SU-DHL-6 (cell line): ENCODE results near the gene RFTN1.

ENCODE experiments used
- H2AFZ ChIP-seq: fragments of 200-600 bp; sonication (generic); 2 replicates; pipeline ENCODE4 v1.6.1; 2014; ENCODE audit warnings: low read depth, mild to moderate bottlenecking, moderate library complexity, mixed read lengths, antibody characterized with exemption, low read length; ENCODE audit not compliant: severe bottlenecking
- H3F3A ChIP-seq: fragments of 200-600 bp; shearing (Covaris generic); 2 replicates; pipeline ENCODE4 v1.6.0; 2016; ENCODE audit warnings: antibody characterized with exemption, mild to moderate bottlenecking; ENCODE audit not compliant: insufficient read depth
- H3K27ac ChIP-seq: fragments of 200-600 bp; sonication (generic); 2 replicates; pipeline ENCODE4 v1.5.1; 2016; ENCODE audit warnings: low read depth, mild to moderate bottlenecking, low read length, moderate library complexity, mixed read lengths
- H3K27me3 ChIP-seq: fragments of 200-600 bp; sonication (generic), shearing (Covaris generic); 2 replicates; pipeline ENCODE4 v1.6.0; 2014; ENCODE audit warnings: mild to moderate bottlenecking, low read length
- H3K36me3 ChIP-seq: fragments of 200-600 bp; sonication (generic); 2 replicates; pipeline ENCODE4 v1.6.1; 2014; ENCODE audit warnings: mild to moderate bottlenecking, low read length, mixed read lengths
- H3K4me2 ChIP-seq: fragments of 300-600, 200-600 bp; shearing (Covaris generic), sonication (generic); 2 replicates; pipeline ENCODE4 v1.6.0; 2014; ENCODE audit warnings: low read length, low read depth, mild to moderate bottlenecking; ENCODE audit not compliant: poor library complexity, severe bottlenecking
- H3K4me3 ChIP-seq: fragments of 200-600 bp; sonication (generic); 2 replicates; pipeline ENCODE4 v1.5.1; 2014; ENCODE audit warnings: antibody characterized with exemption, low read length, mild to moderate bottlenecking, mixed read lengths; ENCODE audit not compliant: insufficient read depth, poor library complexity, severe bottlenecking
- H3K79me2 ChIP-seq: fragments of 200-600 bp; sonication (generic); 2 replicates; pipeline ENCODE4 v1.6.1; 2014; ENCODE audit warnings: mild to moderate bottlenecking, low read length, moderate library complexity; ENCODE audit not compliant: insufficient read depth
- H3K9ac ChIP-seq: fragments of 200-600 bp; sonication (generic); 2 replicates; pipeline ENCODE4 v1.7.0; 2014; ENCODE audit warnings: mild to moderate bottlenecking, low read length
- H3K9me2 ChIP-seq: fragments of 200-600 bp; sonication (generic); replicated peaks from 2 replicates; pipeline ENCODE4 v1.6.1; 2014; ENCODE audit warnings: low read length; ENCODE audit not compliant: insufficient read depth
- H3K9me3 ChIP-seq: fragments of 200-600 bp; sonication (generic); 2 replicates; pipeline ENCODE4 v1.6.1; 2014; ENCODE audit warnings: low read length, mixed read lengths; ENCODE audit not compliant: insufficient read depth
- H4K20me1 ChIP-seq: fragments of 200-600 bp; sonication (generic); 2 replicates; pipeline ENCODE4 v1.6.1; 2014; ENCODE audit warnings: low read depth, mild to moderate bottlenecking, antibody characterized with exemption, low read length, moderate library complexity, mixed read lengths
- CTCF ChIP-seq: fragments of 200-600 bp; sonication (generic); IDR thresholded peaks from one replicate; pipeline ENCODE4 v1.5.1; 2017; ENCODE audit warnings: antibody characterized with exemption, mild to moderate bottlenecking, low read length, moderate library complexity; ENCODE audit not compliant: insufficient read depth, poor library complexity, severe bottlenecking
- EZH2phosphoT487 ChIP-seq: fragments of 200-600 bp; sonication (generic), shearing (Covaris generic); conservative IDR thresholded peaks from 2 replicates; pipeline ENCODE4 v1.6.1; 2018; ENCODE audit warnings: mild to moderate bottlenecking, antibody characterized with exemption, low read length, moderate library complexity, mixed read lengths

RFTN1 gene

GRCh38 chr3:16464511-16465148 is 48.9 kb downstream of the RFTN1 start:
- no peaks in the 10 kb centered on the region for H3K9me3 ChIP-seq
- H3K36me3 ChIP-seq: peaks cover 52% of the 10 kb centered on the region
- H3K9ac ChIP-seq: no peak overlapping the region
- H3K4me2 ChIP-seq: no peak overlapping the region
- no peaks in the 10 kb centered on the region; the same call in 1 of the 2 replicates for H4K20me1 ChIP-seq
- TF ChIP-seq CTCF: no peak
- TF ChIP-seq EZH2phosphoT487: no peak
- H3K27me3 ChIP-seq: no peaks in the 10 kb centered on the region
- no peaks in the 10 kb centered on the region for H3K9me2 ChIP-seq
- peak overlapping the region; percentile 56; the same call in 1 of the 2 replicates for H3K27ac ChIP-seq
- no peak overlapping the region for H2AFZ ChIP-seq
- peaks cover 50% of the 10 kb centered on the region for H3F3A ChIP-seq
- peaks cover 100% of the 10 kb centered on the region for H3K79me2 ChIP-seq
- H3K4me3 ChIP-seq: no peak overlapping the region

- TF ChIP-seq CTCF (no peak), EZH2phosphoT487 (no peak)
- no peaks in the 10 kb centered on the region for H3K27me3 ChIP-seq
- no peak overlapping the region for H3K9ac ChIP-seq
- H3K36me3 ChIP-seq: peaks cover 47% of the 10 kb centered on the region
- no peak overlapping the region for H2AFZ ChIP-seq
- peak overlapping the region; percentile 56; the same call in 1 of the 2 replicates for H3K27ac ChIP-seq
- H3K79me2 ChIP-seq: peaks cover 100% of the 10 kb centered on the region
- no peaks in the 10 kb centered on the region; the same call in 1 of the 2 replicates for H4K20me1 ChIP-seq
- H3K4me2 ChIP-seq: no peak overlapping the region
- H3K4me3 ChIP-seq: no peak overlapping the region
- no peaks in the 10 kb centered on the region for H3K9me2 ChIP-seq
- H3K9me3 ChIP-seq: no peaks in the 10 kb centered on the region
- H3F3A ChIP-seq: peaks cover 54% of the 10 kb centered on the region
Observed at GRCh38 chr3:16463914-16464313, 49.6 kb downstream of the RFTN1 start.

GRCh38 chr3:16463119-16463518 is 50.4 kb downstream of the RFTN1 start:
- Histone ChIP-seq H3K27ac (peak overlapping the region; percentile 56; the same call in 1 of the 2 replicates), H3K9me2 (no peaks in the 10 kb centered on the region), H3F3A (peaks cover 54% of the 10 kb centered on the region), H3K9me3 (no peaks in the 10 kb centered on the region), H3K9ac (no peak overlapping the region), H4K20me1 (no peaks in the 10 kb centered on the region; the same call in 1 of the 2 replicates), H3K27me3 (no peaks in the 10 kb centered on the region), H3K4me3 (no peak overlapping the region), H3K4me2 (no peak overlapping the region), H3K79me2 (peaks cover 100% of the 10 kb centered on the region), H2AFZ (no peak overlapping the region), H3K36me3 (peaks cover 43% of the 10 kb centered on the region)
- TF ChIP-seq CTCF (no peak), EZH2phosphoT487 (no peak)
